ENCODE results near the gene PP2D1. TPM values are rescaled to one million over a fixed set of nuclear protein-coding genes. Genes with fewer than 3 reads are reported as not detected.

The PP2D1 gene
- polyA plus RNA-seq, 1 of the 3 experiments (the other 2 are of a cell fraction) = not detected

GRCh38 chr3:20041197-20041780 is 29.2 kb upstream of the PP2D1 start:
- CTCF ChIA-PET = interaction anchor here (0.6 to 1.8 kb wide), 8 partner anchors 9 to 1901 kb away, joined by 3 to 4 read pairs (median 3); no protein-coding TSS in a partner anchor
- 9% methylated on average over 12 of the region's 28 CpGs for WGBS (ENCODE audit: low lambda C conversion rate)
- H3K4me2 ChIP-seq = peak overlapping the region; percentile 78
- H3K27ac ChIP-seq (ENCODE audit: low read depth in 2 of 2, low read length in 1 of 2) = no peak overlapping the region; a peak in 1 of 4 replicates
- peak overlapping the region; percentile 66 to 77 for H3K4me3 ChIP-seq (ENCODE audit: low read depth in 2 of 2, low read length in 1 of 2)
- no peaks in the 10 kb centered on the region for H3K9me2 ChIP-seq
- peak; percentile 80 for DNase-seq
- H2AFZ ChIP-seq (ENCODE audit: low read depth) = peak overlapping the region; percentile 52
- H3K36me3 ChIP-seq (replicated peaks in 1 of 2; ENCODE audit: control insufficient read depth in 1 of 2, insufficient read depth in 2 of 2, low read length in 1 of 2) = no peaks in the 10 kb centered on the region
- no peaks in the 10 kb centered on the region for H3K27me3 ChIP-seq (ENCODE audit: insufficient read depth)
- peaks cover 5% of the 10 kb centered on the region; the same call in 1 of the 2 replicates for H4K20me1 ChIP-seq (ENCODE audit: insufficient read depth)
- peaks cover 11% of the 10 kb centered on the region for H3F3A ChIP-seq (replicated peaks; ENCODE audit: insufficient read depth)
- no peaks in the 10 kb centered on the region for H3K9me3 ChIP-seq
- H3K4me1 ChIP-seq (ENCODE audit: control insufficient read depth in 1 of 2, insufficient read depth in 2 of 2, low read depth in 1 of 2, low read length in 1 of 2) = peaks cover 5 to 21% of the 10 kb centered on the region in 2 experiments; a peak in 2 of 4 replicates
- POLR2A ChIA-PET = interaction anchor here (0.8 kb wide), 1 partner anchor 11 kb away, joined by 3 read pairs; no protein-coding TSS in a partner anchor
- H3K79me2 ChIP-seq (ENCODE audit: insufficient read depth) = no peaks in the 10 kb centered on the region
- peak overlapping the region; percentile 27; the same call in 1 of the 2 replicates for H3K9ac ChIP-seq
- TF ChIP-seq PBX3 (IDR thresholded peaks at IDR 0.05) (peak; percentile 62), SIN3A (IDR thresholded peaks at IDR 0.05; ENCODE audit: borderline replicate concordance, low read depth, low read length) (peak; percentile 97), CHD2 (IDR thresholded peaks at IDR 0.05; ENCODE audit: low read length, partially characterized antibody) (peak; percentile 28), TCF12 (IDR thresholded peaks at IDR 0.05) (peak; percentile 25; the same call in 1 of the 2 replicates), RXRA (IDR thresholded peaks at IDR 0.05; ENCODE audit: borderline replicate concordance, low read depth) (no peak), RCOR1 (IDR thresholded peaks at IDR 0.05; ENCODE audit: low read length) (peak; percentile 60; the same call in 1 of the 2 replicates), MXI1 (IDR thresholded peaks at IDR 0.05; ENCODE audit: low read depth, low read length) (peak; percentile 96), FOSL2 (IDR thresholded peaks at IDR 0.05; ENCODE audit: borderline replicate concordance, low read depth) (no peak), EP300 (IDR thresholded peaks at IDR 0.05; ENCODE audit: borderline replicate concordance in 1 of 2, low read depth in 1 of 2, low read length in 1 of 2) (peak in 1 of 2 experiments; percentile 39; a peak in 1 of 4 replicates)

GRCh38 chr3:20040548-20041196 is 28.6 kb upstream of the PP2D1 start:
- Histone ChIP-seq H3K4me3 (ENCODE audit: low read depth in 2 of 2, low read length in 1 of 2) (peak overlapping the region; percentile 66 to 77), H3F3A (replicated peaks; ENCODE audit: insufficient read depth) (peaks cover 11% of the 10 kb centered on the region), H3K27ac (ENCODE audit: low read depth in 2 of 2, low read length in 1 of 2) (peak overlapping the region in 1 of 2 experiments; percentile 76; a peak in 3 of 4 replicates), H3K4me2 (peak overlapping the region; percentile 78), H3K4me1 (ENCODE audit: control insufficient read depth in 1 of 2, insufficient read depth in 2 of 2, low read depth in 1 of 2, low read length in 1 of 2) (peaks cover 5 to 21% of the 10 kb centered on the region in 2 experiments; a peak in 2 of 4 replicates), H2AFZ (ENCODE audit: low read depth) (peak overlapping the region; percentile 52), H3K79me2 (ENCODE audit: insufficient read depth) (no peaks in the 10 kb centered on the region), H3K9me3 (no peaks in the 10 kb centered on the region), H3K9ac (peak overlapping the region; percentile 27; the same call in 1 of the 2 replicates), H3K9me2 (no peaks in the 10 kb centered on the region), H3K36me3 (replicated peaks in 1 of 2; ENCODE audit: control insufficient read depth in 1 of 2, insufficient read depth in 2 of 2, low read length in 1 of 2) (no peaks in the 10 kb centered on the region), H3K27me3 (ENCODE audit: insufficient read depth) (no peaks in the 10 kb centered on the region), H4K20me1 (ENCODE audit: insufficient read depth) (peaks cover 5% of the 10 kb centered on the region; the same call in 1 of the 2 replicates)
- under 1% methylated on average over 16 of the region's 64 CpGs for whole genome bisulfite sequencing (ENCODE audit: low lambda C conversion rate)
- POLR2A ChIA-PET = no interaction called here
- peak; percentile 78 for DNase-seq
- CTCF ChIA-PET = interaction anchor here (0.5 to 1.8 kb wide), 13 partner anchors 9 to 1902 kb away, joined by 3 to 4 read pairs (median 3); no protein-coding TSS in a partner anchor
- no peak for TF ChIP-seq FOXJ3 (CRISPR knock-in tag; IDR thresholded peaks at IDR 0.05)
- peak; percentile 5; the same call in 1 of the 2 replicates for TF ChIP-seq RAD21 (IDR thresholded peaks at IDR 0.05; ENCODE audit: low read length)
- TF ChIP-seq, protein P1, sequence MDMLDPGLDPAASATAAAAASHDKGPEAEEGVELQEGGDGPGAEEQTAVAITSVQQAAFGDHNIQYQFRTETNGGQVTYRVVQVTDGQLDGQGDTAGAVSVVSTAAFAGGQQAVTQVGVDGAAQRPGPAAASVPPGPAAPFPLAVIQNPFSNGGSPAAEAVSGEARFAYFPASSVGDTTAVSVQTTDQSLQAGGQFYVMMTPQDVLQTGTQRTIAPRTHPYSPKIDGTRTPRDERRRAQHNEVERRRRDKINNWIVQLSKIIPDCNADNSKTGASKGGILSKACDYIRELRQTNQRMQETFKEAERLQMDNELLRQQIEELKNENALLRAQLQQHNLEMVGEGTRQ (IDR thresholded peaks at IDR 0.05; ENCODE audit: borderline replicate concordance, low read depth, low read length) = no peak
- TF ChIP-seq FOSL2 (IDR thresholded peaks at IDR 0.05; ENCODE audit: borderline replicate concordance, low read depth) = no peak
- TF ChIP-seq GABPA (IDR thresholded peaks at IDR 0.05; ENCODE audit: low read depth) = no peak; the same call in 1 of the 2 replicates
- no peak for TF ChIP-seq MXI1 (IDR thresholded peaks at IDR 0.05; ENCODE audit: low read depth, low read length)
- no peak for TF ChIP-seq FOXM1 (IDR thresholded peaks at IDR 0.05; ENCODE audit: low read depth)
- TF ChIP-seq, protein P2, sequence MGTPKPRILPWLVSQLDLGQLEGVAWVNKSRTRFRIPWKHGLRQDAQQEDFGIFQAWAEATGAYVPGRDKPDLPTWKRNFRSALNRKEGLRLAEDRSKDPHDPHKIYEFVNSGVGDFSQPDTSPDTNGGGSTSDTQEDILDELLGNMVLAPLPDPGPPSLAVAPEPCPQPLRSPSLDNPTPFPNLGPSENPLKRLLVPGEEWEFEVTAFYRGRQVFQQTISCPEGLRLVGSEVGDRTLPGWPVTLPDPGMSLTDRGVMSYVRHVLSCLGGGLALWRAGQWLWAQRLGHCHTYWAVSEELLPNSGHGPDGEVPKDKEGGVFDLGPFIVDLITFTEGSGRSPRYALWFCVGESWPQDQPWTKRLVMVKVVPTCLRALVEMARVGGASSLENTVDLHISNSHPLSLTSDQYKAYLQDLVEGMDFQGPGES (IDR thresholded peaks at IDR 0.05; ENCODE audit: low read depth, low read length) = no peak
- no peak for TF ChIP-seq GATA2 (CRISPR knock-in tag; IDR thresholded peaks at IDR 0.05)
- TF ChIP-seq NFIC (IDR thresholded peaks at IDR 0.05; ENCODE audit: borderline replicate concordance) = no peak
- TF ChIP-seq TAF1 (IDR thresholded peaks at IDR 0.05; ENCODE audit: borderline replicate concordance, low read depth, low read length) = no peak
- TF ChIP-seq, protein P3, sequence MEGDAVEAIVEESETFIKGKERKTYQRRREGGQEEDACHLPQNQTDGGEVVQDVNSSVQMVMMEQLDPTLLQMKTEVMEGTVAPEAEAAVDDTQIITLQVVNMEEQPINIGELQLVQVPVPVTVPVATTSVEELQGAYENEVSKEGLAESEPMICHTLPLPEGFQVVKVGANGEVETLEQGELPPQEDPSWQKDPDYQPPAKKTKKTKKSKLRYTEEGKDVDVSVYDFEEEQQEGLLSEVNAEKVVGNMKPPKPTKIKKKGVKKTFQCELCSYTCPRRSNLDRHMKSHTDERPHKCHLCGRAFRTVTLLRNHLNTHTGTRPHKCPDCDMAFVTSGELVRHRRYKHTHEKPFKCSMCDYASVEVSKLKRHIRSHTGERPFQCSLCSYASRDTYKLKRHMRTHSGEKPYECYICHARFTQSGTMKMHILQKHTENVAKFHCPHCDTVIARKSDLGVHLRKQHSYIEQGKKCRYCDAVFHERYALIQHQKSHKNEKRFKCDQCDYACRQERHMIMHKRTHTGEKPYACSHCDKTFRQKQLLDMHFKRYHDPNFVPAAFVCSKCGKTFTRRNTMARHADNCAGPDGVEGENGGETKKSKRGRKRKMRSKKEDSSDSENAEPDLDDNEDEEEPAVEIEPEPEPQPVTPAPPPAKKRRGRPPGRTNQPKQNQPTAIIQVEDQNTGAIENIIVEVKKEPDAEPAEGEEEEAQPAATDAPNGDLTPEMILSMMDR (IDR thresholded peaks at IDR 0.05) = peak; percentile 35
